GM20000 (cell line): Measurements from ENCODE around the gene FRMPD2.
"Not testable (repeated sequence)": the region's sequence is repeated elsewhere in the genome, so short reads cannot be mapped to it uniquely, and the experiment has no call there.

Experiments used
- DNase-seq: peaks from one replicate; pipeline ENCODE4 v3.0.0; 2012; ENCODE audit warnings: low spot score
- TF ChIP-seq, protein P1 (sequence below): IDR thresholded peaks from 2 replicates; pipeline ENCODE4 v1.5.1; 2012; ENCODE audit warnings: mild to moderate bottlenecking, control low read depth; ENCODE audit errors: extremely low read depth, missing control alignments

FRMPD2 gene

GRCh38 chr10:48245977-48246376, 28.5 kb downstream of the FRMPD2 start:
- no peak for DNase-seq
- TF ChIP-seq, protein P1, sequence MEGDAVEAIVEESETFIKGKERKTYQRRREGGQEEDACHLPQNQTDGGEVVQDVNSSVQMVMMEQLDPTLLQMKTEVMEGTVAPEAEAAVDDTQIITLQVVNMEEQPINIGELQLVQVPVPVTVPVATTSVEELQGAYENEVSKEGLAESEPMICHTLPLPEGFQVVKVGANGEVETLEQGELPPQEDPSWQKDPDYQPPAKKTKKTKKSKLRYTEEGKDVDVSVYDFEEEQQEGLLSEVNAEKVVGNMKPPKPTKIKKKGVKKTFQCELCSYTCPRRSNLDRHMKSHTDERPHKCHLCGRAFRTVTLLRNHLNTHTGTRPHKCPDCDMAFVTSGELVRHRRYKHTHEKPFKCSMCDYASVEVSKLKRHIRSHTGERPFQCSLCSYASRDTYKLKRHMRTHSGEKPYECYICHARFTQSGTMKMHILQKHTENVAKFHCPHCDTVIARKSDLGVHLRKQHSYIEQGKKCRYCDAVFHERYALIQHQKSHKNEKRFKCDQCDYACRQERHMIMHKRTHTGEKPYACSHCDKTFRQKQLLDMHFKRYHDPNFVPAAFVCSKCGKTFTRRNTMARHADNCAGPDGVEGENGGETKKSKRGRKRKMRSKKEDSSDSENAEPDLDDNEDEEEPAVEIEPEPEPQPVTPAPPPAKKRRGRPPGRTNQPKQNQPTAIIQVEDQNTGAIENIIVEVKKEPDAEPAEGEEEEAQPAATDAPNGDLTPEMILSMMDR: no peak

- DNase-seq: not testable (repeated sequence)
These were observed 30.6 kb downstream of the FRMPD2 start for GRCh38 chr10:48243921-48244320.

DNA sequence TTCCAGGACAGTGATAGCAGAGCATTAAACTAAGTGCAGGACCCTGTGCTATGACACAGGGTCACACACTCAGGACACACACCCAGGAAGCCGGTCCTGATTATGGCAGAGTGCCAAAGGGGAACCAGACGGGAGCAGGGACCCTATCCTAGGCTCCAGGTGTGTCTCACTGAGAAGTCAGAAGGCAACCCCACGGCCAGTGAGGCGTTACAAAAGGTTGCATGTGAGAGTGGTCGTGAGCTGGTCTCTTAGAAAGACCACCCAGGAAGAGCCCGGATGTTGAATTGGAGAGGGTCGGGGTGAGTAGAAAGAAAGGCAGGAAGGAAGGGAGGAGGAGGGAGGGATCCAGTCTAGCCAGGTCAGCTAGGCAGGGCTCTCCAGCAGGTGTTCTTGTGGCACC, 31.0 kb downstream of the FRMPD2 start:
- DNase-seq: no peak
- TF ChIP-seq, protein P1: no peak

DNA sequence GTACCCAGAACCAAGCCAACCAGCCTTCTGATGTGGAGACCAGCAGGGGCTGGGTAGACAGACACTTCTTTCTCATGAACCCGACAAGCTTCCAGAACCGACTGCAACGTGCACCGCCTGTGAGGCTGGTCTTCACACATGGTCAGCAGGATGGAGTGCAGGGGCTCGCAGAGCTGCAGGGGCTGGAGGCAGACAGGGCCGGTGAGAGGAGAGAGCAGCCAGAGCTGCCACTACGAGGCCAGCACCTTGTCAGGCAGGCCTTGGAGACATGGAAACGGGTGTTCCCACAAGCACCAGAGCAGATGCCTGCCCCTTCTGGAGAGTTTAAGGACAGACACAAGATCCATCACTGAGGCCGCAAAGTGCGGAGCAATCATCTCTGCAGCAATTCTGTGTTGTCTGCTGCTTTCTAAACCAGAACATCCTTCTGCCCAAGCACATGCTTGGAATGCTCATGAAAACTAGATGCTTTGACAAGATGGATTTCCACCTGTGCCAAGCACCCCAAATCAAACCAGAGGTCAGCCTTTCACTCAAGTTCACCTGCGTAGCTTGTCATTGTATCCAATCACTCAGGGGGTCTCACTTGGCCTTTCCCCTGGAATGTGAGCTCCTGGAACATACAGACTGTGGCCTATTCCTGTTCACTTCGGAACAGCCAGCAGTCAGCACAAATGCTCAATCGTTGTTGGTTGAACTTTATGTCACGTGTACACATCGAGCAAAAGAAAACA, 32.2 kb downstream of the FRMPD2 start:
- DNase-seq: no peak
- TF ChIP-seq, protein P1: no peak

DNA sequence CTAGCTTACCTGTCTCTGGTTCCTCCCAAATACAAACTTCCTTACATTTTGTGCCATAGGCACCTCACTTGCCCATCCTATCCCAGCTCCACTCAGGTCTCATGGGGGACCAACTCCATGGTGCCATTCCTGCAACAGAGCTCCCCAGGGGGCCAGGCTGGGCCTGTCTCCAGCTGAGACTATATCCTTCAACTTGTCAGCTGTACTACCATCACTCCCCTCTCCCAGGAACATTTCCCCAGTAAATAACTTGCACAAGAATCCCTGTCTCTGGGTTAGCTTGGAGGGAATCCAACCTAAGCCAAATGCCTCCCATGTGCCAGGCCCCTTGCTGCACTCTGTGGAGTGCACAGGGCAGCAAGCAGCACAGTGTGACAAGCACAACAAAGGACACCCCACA, 33.2 kb downstream of the FRMPD2 start:
- TF ChIP-seq, protein P1: no peak

DNA sequence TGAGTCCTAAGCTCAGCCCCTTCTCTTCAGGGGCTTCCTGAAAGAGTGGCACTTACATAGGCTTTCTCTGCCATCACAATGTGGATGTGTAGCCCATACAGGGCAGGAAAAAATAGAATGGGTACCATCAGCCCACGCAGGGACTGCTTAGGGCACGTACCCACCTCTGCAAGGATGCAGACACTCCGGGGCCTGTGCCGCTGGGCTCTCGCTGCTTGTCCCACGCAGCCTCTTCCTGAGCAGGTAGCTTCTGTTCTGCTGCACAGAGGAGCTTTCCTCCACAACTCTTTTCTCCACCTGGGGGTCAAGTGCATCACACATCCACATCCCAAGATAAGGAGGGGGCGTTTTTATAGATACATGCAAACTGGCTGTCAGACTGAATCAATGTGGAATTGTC, 34.3 kb downstream of the FRMPD2 start:
- DNase-seq: no peak
- TF ChIP-seq, protein P1: no peak

More for the DNA sequence above, 33.2 kb downstream of the FRMPD2 start:
- DNase-seq: no peak

DNA sequence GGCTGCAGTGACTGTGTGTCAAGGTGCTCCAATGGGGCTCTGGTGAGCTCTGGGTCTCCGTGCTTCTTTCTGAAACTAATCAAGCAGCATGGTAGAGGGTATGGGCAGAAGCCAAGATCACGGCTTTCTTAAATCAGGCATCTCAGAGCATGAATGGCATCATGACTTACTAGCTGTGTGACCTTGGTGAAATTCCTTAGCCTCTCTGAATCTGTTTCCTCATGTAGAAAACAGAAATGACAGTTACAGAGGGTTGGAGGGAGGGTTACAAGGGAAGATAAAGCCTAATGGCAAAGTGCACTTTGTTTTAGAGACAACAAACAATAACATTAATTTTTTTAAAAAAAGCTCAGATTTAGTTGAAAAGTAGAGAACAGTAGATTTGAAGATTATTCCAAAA, 34.9 kb downstream of the FRMPD2 start:
- no peak for DNase-seq
- TF ChIP-seq, protein P1: no peak
